Stimulated activated CD4-positive, alpha-beta T cell treated with anti-CD3 and anti-CD28 coated beads, Interleukin-12 subunit alpha, Interleukin-12 subunit beta, amount 100 ng/mL, for 24 hours (primary cell): ENCODE results near the gene CXCL1.
"Not testable (repeated sequence)": the region's sequence is repeated elsewhere in the genome, so short reads cannot be mapped to it uniquely, and the experiment has no call there.

Source experiments
- DNase-seq, 2 experiments: peaks; one replicate each; pipeline ENCODE4 v3.0.0-alpha.2; 2020; ENCODE audit warnings: low read depth in 2 of 2

The CXCL1 gene

DNA sequence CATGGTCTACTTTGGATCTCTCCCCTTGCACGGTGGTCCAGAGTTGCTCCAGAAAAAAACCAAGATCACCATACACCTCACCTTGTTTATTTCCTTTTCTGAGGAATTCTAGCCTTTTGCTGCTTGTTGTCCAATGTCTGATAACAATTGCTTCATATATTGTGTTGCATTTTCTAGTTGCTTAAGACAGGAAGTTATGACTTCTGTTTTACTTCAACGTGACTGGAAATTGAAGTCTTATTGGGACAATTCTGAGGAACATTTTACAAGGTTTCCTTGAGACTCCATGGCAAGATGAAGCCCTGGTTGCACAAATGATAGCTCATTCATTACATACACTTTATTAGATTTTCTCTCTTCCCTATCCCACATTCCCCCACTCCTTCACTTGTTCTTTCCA lies 5.2 kb downstream of the CXCL1 start:
- no peak for DNase-seq

- no peak for DNase-seq
Measured at GRCh38 chr4:73875401-73875800, 6.2 kb downstream of the CXCL1 start.

DNA sequence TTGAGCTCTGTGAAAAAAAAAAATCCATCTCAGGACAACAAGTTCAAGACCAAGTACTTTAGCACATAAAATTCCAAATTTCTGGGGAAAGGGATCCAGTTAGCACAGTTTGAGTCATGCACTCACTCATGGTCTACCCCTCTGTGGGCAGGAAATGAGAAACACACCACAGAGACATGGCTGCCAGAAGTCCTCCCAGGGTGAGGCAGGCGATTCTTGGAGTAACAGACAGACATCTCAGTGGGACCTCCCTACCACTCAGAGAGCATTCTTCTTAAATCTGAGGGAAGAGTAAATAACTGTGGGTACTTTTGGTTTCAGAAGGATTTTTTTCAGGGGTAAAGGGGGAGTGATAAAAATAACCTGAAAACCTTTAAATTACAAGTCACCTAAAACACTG lies 14.1 kb downstream of the CXCL1 start:
- DNase-seq, result no peak

- DNase-seq, result no peak
Measured at GRCh38 chr4:73885574-73886267, 16.5 kb downstream of the CXCL1 start.

DNA sequence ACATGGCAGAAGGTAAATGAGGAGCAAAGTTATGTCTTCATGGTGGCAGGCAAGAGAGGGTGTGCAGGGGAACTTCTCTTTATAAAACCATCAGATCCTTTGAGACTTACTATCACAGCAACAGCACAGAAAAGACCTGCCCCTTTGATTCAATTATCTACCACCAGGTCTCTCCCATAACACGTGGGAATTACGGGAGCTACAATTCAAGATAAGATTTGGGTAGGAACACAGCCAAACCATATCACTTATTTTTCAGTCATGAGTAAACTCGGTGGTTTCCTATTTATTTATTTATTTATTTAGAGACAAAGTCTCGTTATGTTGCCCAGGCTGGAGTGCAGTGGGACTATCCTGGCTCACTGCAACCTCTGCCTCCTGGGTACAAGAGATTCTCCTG lies 22.1 kb downstream of the CXCL1 start:
- no peak for DNase-seq

- DNase-seq, result no peak
Measured at GRCh38 chr4:73891739-73892405, 22.7 kb downstream of the CXCL1 start.

DNA sequence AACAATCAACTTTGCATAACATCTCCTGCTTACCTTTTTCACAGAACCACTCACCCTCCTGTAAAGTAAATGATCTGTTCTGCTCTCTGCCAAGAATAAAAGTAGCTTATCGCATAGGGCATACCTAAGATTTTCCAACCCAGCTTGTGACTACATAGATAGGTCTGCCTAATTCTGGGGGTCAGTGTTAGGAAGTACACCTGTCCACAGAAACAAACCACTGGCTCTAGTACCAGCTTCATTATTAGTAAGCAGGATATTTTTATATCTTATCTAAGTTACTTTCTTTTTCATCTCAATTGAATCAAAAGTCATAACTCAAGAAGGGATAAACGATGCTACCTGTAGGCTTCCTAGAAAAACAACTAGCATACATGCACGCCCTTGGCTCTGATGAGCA lies 23.8 kb downstream of the CXCL1 start:
- no peak for DNase-seq

DNA sequence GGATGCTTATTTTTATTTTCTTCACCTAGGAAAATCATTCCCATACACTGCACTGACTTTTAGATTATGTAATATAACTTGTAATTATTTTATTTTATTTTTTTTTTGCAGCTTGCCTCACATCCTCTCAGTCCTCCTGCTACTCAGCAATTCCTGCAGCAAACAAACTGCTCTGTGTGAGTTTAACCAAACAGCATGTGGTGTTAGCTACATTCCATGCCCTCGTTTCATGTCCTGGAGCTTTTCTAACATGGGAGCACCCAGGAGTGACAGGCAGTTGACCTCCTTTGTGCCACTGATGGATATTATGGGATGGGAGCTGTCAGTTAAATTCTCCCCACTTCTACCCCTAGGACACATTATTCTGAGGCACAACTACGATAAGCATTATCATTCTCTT lies 24.8 kb downstream of the CXCL1 start:
- DNase-seq, result no peak

GRCh38 chr4:73895201-73896175 lies 26.3 kb downstream of the CXCL1 start:
- no peak for DNase-seq

DNA sequence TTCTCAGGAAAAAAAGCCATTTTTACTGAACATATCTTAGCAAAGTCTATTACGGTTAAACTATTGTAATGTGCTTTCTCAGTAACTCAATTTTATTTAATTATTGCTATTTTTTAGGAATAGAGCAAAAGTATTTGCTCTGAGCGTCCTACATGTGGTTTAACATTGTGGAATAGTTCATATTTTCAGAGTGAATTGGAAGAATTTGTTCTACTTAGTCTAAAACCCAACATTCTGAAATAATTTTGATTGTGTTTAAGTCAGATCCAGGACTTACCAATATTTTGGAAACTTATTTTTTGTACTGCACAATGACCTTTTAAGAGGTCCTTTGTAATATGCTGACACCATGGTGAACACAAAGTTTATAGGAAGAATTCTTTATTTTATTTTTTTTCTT lies 27.2 kb downstream of the CXCL1 start:
- no peak for DNase-seq

GRCh38 chr4:73897380-73898136 lies 28.4 kb downstream of the CXCL1 start:
- no peak for DNase-seq

GRCh38 chr4:73899338-73899737 lies 30.1 kb downstream of the CXCL1 start:
- DNase-seq, result not testable (repeated sequence)

DNA sequence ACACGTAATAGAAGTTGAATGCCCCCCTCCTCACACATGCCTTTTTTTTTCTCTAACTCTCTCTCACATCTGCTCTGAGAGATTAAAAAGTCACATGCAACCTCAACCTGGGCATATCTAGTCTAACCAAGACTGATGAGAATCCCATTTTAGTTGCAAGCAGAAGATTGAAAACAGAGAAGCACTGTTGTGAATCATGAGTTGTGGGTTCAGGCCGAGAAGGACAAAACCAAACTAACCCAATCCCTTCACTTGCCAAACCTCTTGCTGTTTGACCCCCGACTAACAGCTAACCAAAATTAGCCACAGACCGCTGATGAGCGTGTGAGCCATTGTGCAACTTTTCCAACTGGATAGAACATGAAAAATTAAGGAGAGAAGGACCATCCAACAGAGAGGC lies 31.8 kb downstream of the CXCL1 start:
- DNase-seq, result no peak

- DNase-seq, result no peak
Measured at GRCh38 chr4:73902038-73902637, 32.9 kb downstream of the CXCL1 start.

DNA sequence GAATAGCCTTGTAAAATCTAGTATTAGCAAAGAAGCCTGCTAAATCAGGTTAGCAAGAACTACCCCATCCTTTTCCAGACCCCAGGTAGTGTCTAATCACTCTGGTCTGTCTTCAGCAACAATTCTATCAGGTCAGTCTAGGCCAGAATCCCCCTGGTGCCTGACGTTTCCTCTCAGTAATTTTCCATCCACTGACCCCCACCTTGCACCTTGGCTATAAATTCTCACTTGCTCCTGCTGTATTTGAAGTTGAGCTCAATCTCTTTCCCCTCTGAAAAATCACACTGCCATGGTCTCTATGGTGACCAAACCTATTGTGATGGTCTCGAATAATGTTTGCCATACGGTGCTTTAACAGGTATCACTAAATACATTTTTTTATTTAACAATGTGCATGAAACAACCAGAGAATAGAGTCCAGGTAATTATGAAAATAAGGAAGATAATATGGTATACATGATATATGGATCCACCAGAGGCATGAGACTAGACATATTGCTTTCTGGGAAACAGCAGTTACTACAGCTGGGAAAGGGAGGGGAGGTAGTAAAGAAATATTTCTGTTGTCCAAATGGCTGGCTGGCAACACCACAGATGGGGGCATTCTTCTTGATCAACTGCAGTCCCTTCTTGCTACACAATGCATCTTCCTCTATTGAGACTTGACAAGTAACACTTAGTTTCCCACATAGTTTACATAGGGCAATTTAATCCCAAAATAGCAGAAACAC lies 33.8 kb downstream of the CXCL1 start:
- no peak for DNase-seq

GRCh38 chr4:73904491-73904890 lies 35.3 kb downstream of the CXCL1 start:
- DNase-seq, result no peak

DNA sequence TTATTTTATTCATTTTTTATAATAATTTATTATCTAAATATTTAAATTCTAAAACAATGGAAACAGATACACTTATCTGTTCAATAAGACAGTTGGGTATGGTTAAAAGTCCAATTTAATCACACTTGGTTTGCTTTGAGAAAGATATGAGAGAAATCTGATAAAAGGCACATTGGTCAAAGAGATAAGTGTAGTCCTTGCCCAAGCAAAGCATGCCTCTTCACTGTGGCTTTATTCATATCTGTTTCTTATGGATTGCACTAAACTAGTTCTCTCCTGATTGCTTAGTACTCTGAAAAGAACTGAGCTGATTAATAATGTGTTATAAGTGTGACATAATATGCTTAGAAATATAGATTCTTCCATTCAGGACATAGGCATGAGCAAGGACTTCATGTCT lies 39.8 kb downstream of the CXCL1 start:
- DNase-seq, result no peak

GRCh38 chr4:73911746-73912145 lies 42.6 kb downstream of the CXCL1 start:
- DNase-seq, result no peak

GRCh38 chr4:73912191-73912590 lies 43.0 kb downstream of the CXCL1 start:
- DNase-seq, result no peak

DNA sequence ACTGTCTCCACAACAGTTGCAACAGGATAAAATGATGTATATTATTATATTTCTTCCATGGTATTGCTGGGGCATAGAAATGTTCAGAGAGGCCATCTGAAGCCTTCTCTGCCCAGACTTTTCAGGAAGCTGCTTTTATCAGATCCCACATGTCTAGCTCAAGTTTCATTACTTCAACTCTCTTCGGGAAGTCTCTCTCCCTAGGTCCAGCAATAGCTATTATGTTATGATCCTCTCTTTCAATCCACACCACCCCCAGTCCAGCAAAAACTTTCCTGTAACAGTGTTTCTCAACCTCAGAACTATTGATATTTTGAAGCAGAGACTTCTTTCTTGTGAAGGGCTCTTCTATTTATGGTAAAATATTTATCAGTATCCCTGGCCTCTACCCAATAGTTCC lies 44.9 kb downstream of the CXCL1 start:
- no peak for DNase-seq
